HCT116 (cell line): ENCODE measurements around the gene SCARB1.

Experiments
- CEBPB ChIP-seq: IDR thresholded peaks from 2 replicates; pipeline ENCODE4 v1.6.1; 2012; ENCODE audit warnings: low read depth
- POLR2AphosphoS5 ChIP-seq: IDR thresholded peaks from 2 replicates; pipeline ENCODE4 v1.6.1; 2011; ENCODE audit warnings: mild to moderate bottlenecking, low read depth, low read length, moderate library complexity
- SP1 ChIP-seq: IDR thresholded peaks from 2 replicates; pipeline ENCODE4 v1.6.1; 2012; ENCODE audit warnings: low read depth
- ZNF274 ChIP-seq: fragments of 200-500 bp; sonication (Bioruptor generic); IDR thresholded peaks from 2 replicates; pipeline ENCODE4 v1.6.1; 2014; ENCODE audit warnings: mild to moderate bottlenecking, low read depth, low read length, inconsistent platforms
- TF ChIP-seq, protein P1 (sequence below): IDR thresholded peaks from 2 replicates; pipeline ENCODE4 v1.6.1; 2012
- TF ChIP-seq, protein P2 (sequence below), 3 experiments: fragments of 200-600 bp in 1 of 3; sonication (generic) in 1 of 3; IDR thresholded peaks in 2 of 3; conservative IDR thresholded peaks in 1 of 3; 2 replicates each; pipeline ENCODE4 v1.5.1; 2012 to 2017; ENCODE audit warnings: low read depth in 2 of 3, low read length in 2 of 3, antibody characterized with exemption in 1 of 3, borderline replicate concordance in 1 of 3, control low read depth in 1 of 3, mild to moderate bottlenecking in 1 of 3, mixed read lengths in 1 of 3, mixed run types in 1 of 3, moderate library complexity in 1 of 3; ENCODE audit not compliant: insufficient read depth in 1 of 3
- TF ChIP-seq, protein P3 (sequence below): IDR thresholded peaks from 2 replicates; pipeline ENCODE4 v1.6.1; 2012; ENCODE audit warnings: low read depth

DNA sequence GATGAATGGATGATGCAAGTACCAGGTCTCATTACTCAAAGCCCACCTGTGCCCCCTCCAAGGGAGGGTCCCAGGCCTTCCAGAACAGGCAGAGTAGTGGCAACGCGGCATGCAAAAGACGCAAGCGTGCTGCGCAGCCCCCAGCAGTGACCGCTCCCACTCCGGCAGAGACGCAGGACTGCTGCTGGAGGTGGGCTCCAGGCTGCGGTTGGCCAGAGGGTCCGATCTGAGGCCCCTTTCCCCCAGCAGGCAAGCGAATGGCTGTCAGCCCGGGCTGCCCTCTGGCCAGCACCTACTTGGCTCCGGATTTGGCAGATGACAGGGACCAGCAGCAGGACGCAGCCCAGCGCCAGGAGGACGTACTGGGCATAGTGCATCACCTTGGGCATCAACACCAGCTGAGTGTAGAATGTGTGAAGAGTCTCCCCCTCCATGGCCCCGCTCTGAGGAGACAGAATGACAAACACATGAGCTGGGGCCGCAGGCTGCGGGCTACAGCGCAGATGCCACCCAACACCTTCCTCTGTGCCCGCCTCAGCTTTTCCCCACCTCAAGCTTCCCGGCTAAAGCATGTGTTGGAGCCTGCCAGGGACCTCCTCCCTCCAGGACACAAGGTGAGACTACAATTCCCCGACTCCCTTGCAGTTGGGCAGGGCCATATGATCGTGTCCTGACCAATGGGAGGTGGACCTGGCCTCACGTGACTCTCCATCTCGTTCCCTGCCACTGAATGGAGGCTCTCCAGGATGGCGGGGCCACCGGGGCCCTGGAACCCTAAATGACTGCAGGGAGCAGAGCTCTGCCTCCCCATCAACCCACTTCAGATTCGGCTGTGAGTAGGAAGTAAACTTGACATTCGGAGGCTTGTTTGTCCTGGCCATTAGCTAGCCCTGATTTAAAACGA lies 77.4 kb downstream of the SCARB1 start:
- TF ChIP-seq, protein P1, sequence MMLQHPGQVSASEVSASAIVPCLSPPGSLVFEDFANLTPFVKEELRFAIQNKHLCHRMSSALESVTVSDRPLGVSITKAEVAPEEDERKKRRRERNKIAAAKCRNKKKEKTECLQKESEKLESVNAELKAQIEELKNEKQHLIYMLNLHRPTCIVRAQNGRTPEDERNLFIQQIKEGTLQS = no peak
- no peak for TF ChIP-seq CEBPB
- TF ChIP-seq, protein P2, sequence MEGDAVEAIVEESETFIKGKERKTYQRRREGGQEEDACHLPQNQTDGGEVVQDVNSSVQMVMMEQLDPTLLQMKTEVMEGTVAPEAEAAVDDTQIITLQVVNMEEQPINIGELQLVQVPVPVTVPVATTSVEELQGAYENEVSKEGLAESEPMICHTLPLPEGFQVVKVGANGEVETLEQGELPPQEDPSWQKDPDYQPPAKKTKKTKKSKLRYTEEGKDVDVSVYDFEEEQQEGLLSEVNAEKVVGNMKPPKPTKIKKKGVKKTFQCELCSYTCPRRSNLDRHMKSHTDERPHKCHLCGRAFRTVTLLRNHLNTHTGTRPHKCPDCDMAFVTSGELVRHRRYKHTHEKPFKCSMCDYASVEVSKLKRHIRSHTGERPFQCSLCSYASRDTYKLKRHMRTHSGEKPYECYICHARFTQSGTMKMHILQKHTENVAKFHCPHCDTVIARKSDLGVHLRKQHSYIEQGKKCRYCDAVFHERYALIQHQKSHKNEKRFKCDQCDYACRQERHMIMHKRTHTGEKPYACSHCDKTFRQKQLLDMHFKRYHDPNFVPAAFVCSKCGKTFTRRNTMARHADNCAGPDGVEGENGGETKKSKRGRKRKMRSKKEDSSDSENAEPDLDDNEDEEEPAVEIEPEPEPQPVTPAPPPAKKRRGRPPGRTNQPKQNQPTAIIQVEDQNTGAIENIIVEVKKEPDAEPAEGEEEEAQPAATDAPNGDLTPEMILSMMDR (IDR thresholded peaks at IDR 0.05 in 2 of 3, conservative IDR thresholded peaks at IDR 0.05 in 1 of 3; ENCODE audit: borderline replicate concordance in 1 of 3, insufficient read depth in 1 of 3, low read depth in 2 of 3, low read length in 2 of 3) = no peak
- TF ChIP-seq POLR2AphosphoS5 = no peak
- no peak for TF ChIP-seq SP1
- TF ChIP-seq ZNF274 = no peak
- TF ChIP-seq, protein P3, sequence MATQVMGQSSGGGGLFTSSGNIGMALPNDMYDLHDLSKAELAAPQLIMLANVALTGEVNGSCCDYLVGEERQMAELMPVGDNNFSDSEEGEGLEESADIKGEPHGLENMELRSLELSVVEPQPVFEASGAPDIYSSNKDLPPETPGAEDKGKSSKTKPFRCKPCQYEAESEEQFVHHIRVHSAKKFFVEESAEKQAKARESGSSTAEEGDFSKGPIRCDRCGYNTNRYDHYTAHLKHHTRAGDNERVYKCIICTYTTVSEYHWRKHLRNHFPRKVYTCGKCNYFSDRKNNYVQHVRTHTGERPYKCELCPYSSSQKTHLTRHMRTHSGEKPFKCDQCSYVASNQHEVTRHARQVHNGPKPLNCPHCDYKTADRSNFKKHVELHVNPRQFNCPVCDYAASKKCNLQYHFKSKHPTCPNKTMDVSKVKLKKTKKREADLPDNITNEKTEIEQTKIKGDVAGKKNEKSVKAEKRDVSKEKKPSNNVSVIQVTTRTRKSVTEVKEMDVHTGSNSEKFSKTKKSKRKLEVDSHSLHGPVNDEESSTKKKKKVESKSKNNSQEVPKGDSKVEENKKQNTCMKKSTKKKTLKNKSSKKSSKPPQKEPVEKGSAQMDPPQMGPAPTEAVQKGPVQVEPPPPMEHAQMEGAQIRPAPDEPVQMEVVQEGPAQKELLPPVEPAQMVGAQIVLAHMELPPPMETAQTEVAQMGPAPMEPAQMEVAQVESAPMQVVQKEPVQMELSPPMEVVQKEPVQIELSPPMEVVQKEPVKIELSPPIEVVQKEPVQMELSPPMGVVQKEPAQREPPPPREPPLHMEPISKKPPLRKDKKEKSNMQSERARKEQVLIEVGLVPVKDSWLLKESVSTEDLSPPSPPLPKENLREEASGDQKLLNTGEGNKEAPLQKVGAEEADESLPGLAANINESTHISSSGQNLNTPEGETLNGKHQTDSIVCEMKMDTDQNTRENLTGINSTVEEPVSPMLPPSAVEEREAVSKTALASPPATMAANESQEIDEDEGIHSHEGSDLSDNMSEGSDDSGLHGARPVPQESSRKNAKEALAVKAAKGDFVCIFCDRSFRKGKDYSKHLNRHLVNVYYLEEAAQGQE = no peak
